ENCODE results near the gene IL36B. TPM values are rescaled to one million over a fixed set of nuclear protein-coding genes. Genes with fewer than 3 reads are reported as not detected.

The IL36B gene
- total RNA-seq, 2 donors from 2014 or later = not detected

DNA sequence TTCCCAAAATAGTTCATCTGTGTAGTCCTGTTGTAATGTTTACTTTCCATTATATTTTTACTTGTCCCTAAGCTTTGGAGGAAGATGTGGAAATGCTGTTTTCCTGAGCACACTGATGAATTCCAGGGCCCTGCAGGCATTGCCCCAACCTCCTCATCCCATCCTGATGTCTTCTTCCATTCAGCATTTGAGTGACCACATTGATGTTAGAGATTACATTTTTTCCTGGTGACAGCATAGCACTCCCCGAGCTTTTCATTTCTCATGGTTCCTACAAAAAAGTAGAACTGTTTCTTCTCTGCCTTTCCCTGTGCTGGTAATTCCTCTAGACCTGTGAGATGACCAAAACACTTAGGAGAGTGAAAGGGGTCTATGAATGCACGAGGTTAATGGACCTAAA lies 42.6 kb downstream of the IL36B start:
- Histone ChIP-seq H3K27ac (no peak overlapping the region), H3K4me1 (no peaks in the 10 kb centered on the region), H3K36me3 (replicated peaks in 1 of 2; ENCODE audit: insufficient read depth in 1 of 2, low read depth in 2 of 2) (no peaks in the 10 kb centered on the region), H3K4me3 (no peak overlapping the region), H3K9me3 (no peaks in the 10 kb centered on the region), H3K27me3 (no peaks in the 10 kb centered on the region)
- TF ChIP-seq, protein P1, sequence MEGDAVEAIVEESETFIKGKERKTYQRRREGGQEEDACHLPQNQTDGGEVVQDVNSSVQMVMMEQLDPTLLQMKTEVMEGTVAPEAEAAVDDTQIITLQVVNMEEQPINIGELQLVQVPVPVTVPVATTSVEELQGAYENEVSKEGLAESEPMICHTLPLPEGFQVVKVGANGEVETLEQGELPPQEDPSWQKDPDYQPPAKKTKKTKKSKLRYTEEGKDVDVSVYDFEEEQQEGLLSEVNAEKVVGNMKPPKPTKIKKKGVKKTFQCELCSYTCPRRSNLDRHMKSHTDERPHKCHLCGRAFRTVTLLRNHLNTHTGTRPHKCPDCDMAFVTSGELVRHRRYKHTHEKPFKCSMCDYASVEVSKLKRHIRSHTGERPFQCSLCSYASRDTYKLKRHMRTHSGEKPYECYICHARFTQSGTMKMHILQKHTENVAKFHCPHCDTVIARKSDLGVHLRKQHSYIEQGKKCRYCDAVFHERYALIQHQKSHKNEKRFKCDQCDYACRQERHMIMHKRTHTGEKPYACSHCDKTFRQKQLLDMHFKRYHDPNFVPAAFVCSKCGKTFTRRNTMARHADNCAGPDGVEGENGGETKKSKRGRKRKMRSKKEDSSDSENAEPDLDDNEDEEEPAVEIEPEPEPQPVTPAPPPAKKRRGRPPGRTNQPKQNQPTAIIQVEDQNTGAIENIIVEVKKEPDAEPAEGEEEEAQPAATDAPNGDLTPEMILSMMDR (IDR thresholded peaks at IDR 0.05) = no peak
- no peak for TF ChIP-seq POLR2A (IDR thresholded peaks at IDR 0.05)
- DNase-seq = no peak
- no peak for ATAC-seq
- intact Hi-C loops (cut with DNase I) = no loop called here
- 41 to 42% methylated on average over 2 of the region's 2 CpGs for WGBS, 2 donors

DNA sequence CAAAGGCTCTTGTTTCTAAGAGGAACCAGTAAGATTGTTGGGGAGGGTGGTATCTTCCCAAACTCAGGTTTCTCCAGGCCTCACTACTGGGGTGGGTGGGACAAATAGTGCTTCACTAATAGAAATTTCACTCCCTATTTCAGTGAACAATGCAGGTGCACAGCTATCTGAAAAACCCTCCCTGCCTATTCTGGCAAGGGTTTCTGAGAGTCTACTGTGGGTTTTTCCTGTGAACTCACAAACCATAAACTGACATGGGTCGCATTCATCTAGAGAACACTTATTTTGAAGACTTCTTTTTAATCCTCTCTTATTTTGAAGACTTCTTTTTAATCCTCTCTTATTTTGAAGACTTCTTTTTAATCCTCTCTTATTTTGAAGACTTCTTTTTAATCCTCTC lies 43.0 kb downstream of the IL36B start:
- H3K4me1 ChIP-seq = no peaks in the 10 kb centered on the region
- H3K36me3 ChIP-seq (replicated peaks in 1 of 2; ENCODE audit: insufficient read depth in 1 of 2, low read depth in 2 of 2) = no peaks in the 10 kb centered on the region
- H3K27ac ChIP-seq = no peak overlapping the region
- H3K4me3 ChIP-seq = no peak overlapping the region
- no peaks in the 10 kb centered on the region for H3K27me3 ChIP-seq
- TF ChIP-seq, protein P1 (IDR thresholded peaks at IDR 0.05) = no peak
- TF ChIP-seq POLR2A (IDR thresholded peaks at IDR 0.05) = no peak
- intact Hi-C loops (cut with DNase I) = no loop called here
- no peaks in the 10 kb centered on the region for H3K9me3 ChIP-seq
- no peak for ATAC-seq
- DNase-seq = no peak
- WGBS, 2 donors = 42% methylated on average over 1 of the region's 1 CpG

DNA sequence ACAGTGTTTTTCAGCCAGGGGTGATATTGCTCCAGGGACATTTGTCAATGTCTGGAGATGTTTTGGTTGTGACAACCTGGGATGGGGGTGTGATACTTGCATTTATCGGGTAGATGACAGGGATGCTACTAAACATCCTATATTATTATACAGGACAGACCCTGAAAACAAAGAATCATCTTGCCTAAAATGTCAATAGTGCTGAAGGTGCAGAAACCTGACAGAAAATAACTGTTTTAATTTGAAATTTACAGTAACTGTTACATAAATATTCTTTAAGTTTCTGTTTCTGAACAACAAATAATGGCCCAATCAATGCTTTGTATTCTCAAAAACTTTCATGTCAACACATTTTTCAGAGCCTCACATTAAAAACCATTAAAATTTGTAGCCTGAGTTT lies 45.4 kb downstream of the IL36B start:
- no peak overlapping the region for H3K4me3 ChIP-seq
- intact Hi-C loops (cut with DNase I) = no loop called here
- no peaks in the 10 kb centered on the region for H3K9me3 ChIP-seq
- ATAC-seq = no peak
- no peak overlapping the region for H3K27ac ChIP-seq
- H3K4me1 ChIP-seq = no peaks in the 10 kb centered on the region
- no peak for TF ChIP-seq POLR2A (IDR thresholded peaks at IDR 0.05)
- TF ChIP-seq, protein P1 (IDR thresholded peaks at IDR 0.05) = no peak
- 69 to 90% methylated on average over 1 of the region's 1 CpG for WGBS, 2 donors
- DNase-seq = no peak
- H3K27me3 ChIP-seq = no peaks in the 10 kb centered on the region
- H3K36me3 ChIP-seq (replicated peaks in 1 of 2; ENCODE audit: insufficient read depth in 1 of 2, low read depth in 2 of 2) = no peaks in the 10 kb centered on the region

DNA sequence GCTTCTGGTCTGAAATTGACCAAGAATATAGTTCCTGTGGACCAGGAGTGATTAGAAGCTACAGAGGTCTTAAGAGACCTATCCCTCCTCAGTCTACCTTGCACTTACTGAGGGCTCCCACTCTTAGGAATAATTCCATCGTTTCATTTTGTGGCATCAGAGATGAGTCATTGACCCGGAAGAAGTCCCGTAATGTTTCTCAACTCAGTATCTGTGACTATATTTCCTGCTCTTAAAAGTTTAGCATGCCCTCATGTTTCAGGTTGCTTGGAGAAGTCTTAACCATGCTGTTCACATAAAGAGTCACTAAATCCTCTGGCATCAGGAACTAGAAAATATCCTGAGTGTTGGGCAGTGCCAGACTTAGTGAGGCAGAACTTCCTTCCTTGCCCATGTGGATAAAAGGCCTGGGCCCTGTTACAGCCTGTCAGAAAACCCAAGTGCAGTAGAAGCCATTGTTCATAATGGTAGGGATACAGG lies 47.6 kb downstream of the IL36B start, which contains the start of gene IL36A:
Gene IL36A, plus strand, starts transcription at position 430 of the 480 bp plus-strand sequence. CDS start 413 bp downstream, outside the sequence.
- intact Hi-C loops (cut with DNase I) = no loop called here
- no peak within 1 kb of the TSS for H3K27ac ChIP-seq
- H3K4me1 ChIP-seq = no peaks in the 10 kb centered on the region
- no peak within 1 kb of the TSS for H3K4me3 ChIP-seq
- H3K9me3 ChIP-seq = no peaks in the 10 kb centered on the region
- DNase-seq (no peak), ATAC-seq (no peak)
- H3K36me3 ChIP-seq (replicated peaks in 1 of 2; ENCODE audit: insufficient read depth in 1 of 2, low read depth in 2 of 2) = no peaks in the 10 kb centered on the region
- H3K27me3 ChIP-seq = no peaks in the 10 kb centered on the region
- TF ChIP-seq POLR2A (IDR thresholded peaks at IDR 0.05) = no peak
- TF ChIP-seq, protein P1 (IDR thresholded peaks at IDR 0.05) = no peak
- WGBS, 2 donors = 67 to 78% methylated on average over 3 of the region's 3 CpGs

DNA sequence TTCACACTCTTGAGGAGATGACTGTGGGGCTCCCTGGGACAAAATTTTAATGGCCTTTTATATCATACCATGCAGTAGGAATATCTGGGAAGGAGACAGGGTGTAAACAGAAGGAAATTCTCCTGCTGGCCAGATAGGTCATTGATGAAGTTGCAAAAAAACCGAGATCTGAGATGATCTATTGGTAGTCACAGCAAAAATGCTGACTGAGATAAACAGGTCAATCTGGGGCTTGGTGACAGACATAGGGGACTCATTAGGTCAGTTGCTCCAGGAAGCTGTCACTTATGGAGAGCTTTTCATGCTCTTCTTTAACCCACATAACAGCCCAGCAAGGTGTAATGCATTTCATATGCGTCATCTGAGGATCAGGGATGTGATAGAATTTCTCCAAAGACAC lies 50.0 kb downstream of the IL36B start:
- H3K4me1 ChIP-seq = no peaks in the 10 kb centered on the region
- no peaks in the 10 kb centered on the region for H3K36me3 ChIP-seq (replicated peaks in 1 of 2; ENCODE audit: insufficient read depth in 1 of 2, low read depth in 2 of 2)
- no peak overlapping the region for H3K4me3 ChIP-seq
- no peaks in the 10 kb centered on the region for H3K27me3 ChIP-seq
- ATAC-seq (no peak), DNase-seq (no peak)
- H3K27ac ChIP-seq = no peak overlapping the region
- intact Hi-C loops (cut with DNase I) = no loop called here
- H3K9me3 ChIP-seq = no peaks in the 10 kb centered on the region
- 61 to 70% methylated on average over 2 of the region's 2 CpGs for WGBS, 2 donors
- no peak for TF ChIP-seq POLR2A (IDR thresholded peaks at IDR 0.05)
- TF ChIP-seq, protein P1 (IDR thresholded peaks at IDR 0.05) = no peak

All from body of pancreas (tissue), 4 donors.